Spleen (tissue), 3 donors: ENCODE data around the gene OXTR.

ENCODE experiments used
- POLR2A ChIP-seq, 3 donors: fragments of 450-650 bp; IDR thresholded peaks; one replicate each; pipeline ENCODE4 v1.5.1; 2017; ENCODE audit warnings: antibody characterized with exemption in 3 of 3, mild to moderate bottlenecking in 1 of 3
- POLR2AphosphoS5 ChIP-seq, 3 donors: sonication (generic); formaldehyde crosslinking; IDR thresholded peaks; one replicate each; pipeline ENCODE4 v1.5.1; 2017; ENCODE audit warnings: antibody characterized with exemption in 3 of 3

DNA sequence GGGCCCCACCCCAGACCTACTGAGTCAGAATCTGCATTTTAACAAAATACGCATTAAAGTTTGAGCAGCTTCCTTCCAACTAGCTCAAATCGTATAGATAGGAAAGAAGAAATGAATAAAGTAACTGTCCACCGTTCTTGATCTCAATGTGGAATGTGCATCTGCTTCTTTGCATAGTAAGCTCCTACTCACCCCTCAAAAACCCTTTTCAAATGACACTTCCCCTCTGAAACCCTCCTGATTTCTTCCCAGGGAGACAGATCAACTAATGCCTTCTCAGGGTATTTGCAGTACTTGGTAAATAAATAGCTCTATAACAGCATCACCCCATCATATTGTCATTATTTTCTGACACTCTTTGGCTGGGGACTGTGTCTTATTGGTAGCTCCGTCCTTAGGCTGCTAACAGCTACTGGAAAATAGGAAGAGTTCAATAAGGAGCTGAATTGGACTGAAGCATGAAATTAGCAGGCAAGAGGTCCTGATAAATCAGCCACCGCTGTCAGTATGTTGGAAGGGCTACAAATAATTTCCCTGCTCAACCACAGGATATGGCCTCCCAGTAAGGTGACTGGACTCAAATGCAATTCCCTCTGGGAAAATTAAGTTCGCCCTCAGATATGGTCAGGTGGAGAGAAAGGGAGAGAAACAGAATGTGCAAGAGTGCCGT is 10.2 kb downstream of the OXTR start:
- TF ChIP-seq POLR2A (IDR thresholded peaks at IDR 0.05) (no peak), POLR2AphosphoS5 (IDR thresholded peaks at IDR 0.05) (no peak)
